OCI-LY1 (cell line): ENCODE data around the gene ATP8A2.

Source experiments
- H2AFZ ChIP-seq: fragments of 200-600 bp; sonication (generic), shearing (Covaris generic); 2 replicates; pipeline ENCODE4 v1.6.0; 2014; ENCODE audit warnings: antibody characterized with exemption, mild to moderate bottlenecking, low read length
- H3F3A ChIP-seq: fragments of 200-600 bp; sonication (generic), shearing (Covaris generic); 2 replicates; pipeline ENCODE4 v1.6.0; 2014; ENCODE audit warnings: mild to moderate bottlenecking, antibody characterized with exemption, low read length, moderate library complexity; ENCODE audit not compliant: insufficient read depth
- H3K27ac ChIP-seq: fragments of 200-600 bp; sonication (generic); 2 replicates; pipeline ENCODE4 v1.5.1; 2014; ENCODE audit warnings: low read length, mixed run types, mild to moderate bottlenecking, low read depth; ENCODE audit not compliant: poor library complexity, severe bottlenecking
- H3K27me3 ChIP-seq: fragments of 200-600 bp; sonication (generic); 2 replicates; pipeline ENCODE4 v1.6.0; 2014; ENCODE audit warnings: antibody characterized with exemption, mild to moderate bottlenecking, low read length, moderate library complexity; ENCODE audit not compliant: insufficient read depth
- H3K36me3 ChIP-seq: fragments of 200-600 bp; sonication (generic); 2 replicates; pipeline ENCODE4 v1.6.1; 2014; ENCODE audit warnings: mild to moderate bottlenecking, antibody characterized with exemption, low read length, moderate library complexity, mixed read lengths; ENCODE audit not compliant: insufficient read depth
- H3K4me1 ChIP-seq: fragments of 200-600 bp; sonication (generic); 2 replicates; pipeline ENCODE4 v1.5.1; 2014; ENCODE audit warnings: mild to moderate bottlenecking, low read length, moderate library complexity; ENCODE audit not compliant: insufficient read depth, severe bottlenecking
- H3K4me2 ChIP-seq: fragments of 200-600 bp; sonication (generic), shearing (Covaris generic); 2 replicates; pipeline ENCODE4 v1.6.1; 2014; ENCODE audit warnings: low read length
- H3K4me3 ChIP-seq: fragments of 200-600 bp; sonication (generic); 2 replicates; pipeline ENCODE4 v1.5.1; 2014; ENCODE audit warnings: low read length, low read depth, mild to moderate bottlenecking, mixed read lengths; ENCODE audit not compliant: poor library complexity, severe bottlenecking
- H3K79me2 ChIP-seq: fragments of 200-600 bp; shearing (Covaris generic); 2 replicates; pipeline ENCODE4 v1.6.1; 2016; ENCODE audit warnings: mixed run types, low read length, mixed read lengths; ENCODE audit not compliant: insufficient read depth
- H3K9ac ChIP-seq: fragments of 200-600 bp; sonication (generic), shearing (Covaris generic); 2 replicates; pipeline ENCODE4 v1.6.1; 2014; ENCODE audit warnings: mild to moderate bottlenecking, low read length, mixed read lengths
- H3K9me2 ChIP-seq: fragments of 200-600 bp; sonication (generic), shearing (Covaris generic); 2 replicates; pipeline ENCODE4 v1.6.1; 2014; ENCODE audit warnings: low read depth, mild to moderate bottlenecking, low read length, mixed read lengths
- H3K9me3 ChIP-seq: fragments of 200-600 bp; shearing (Covaris generic); 2 replicates; pipeline ENCODE4 v1.6.1; 2014; ENCODE audit warnings: low read length, mixed read lengths
- H4K20me1 ChIP-seq: fragments of 200-600 bp; sonication (generic), shearing (Covaris generic); 2 replicates; pipeline ENCODE4 v1.6.0; 2016; ENCODE audit warnings: mild to moderate bottlenecking, low read length; ENCODE audit not compliant: insufficient read depth
- EZH2 ChIP-seq: fragments of 200-600 bp; sonication (generic), shearing (Covaris generic); IDR thresholded peaks from 2 replicates; pipeline ENCODE4 v1.8.0; 2017; ENCODE audit warnings: borderline replicate concordance, mixed run types, mild to moderate bottlenecking, antibody characterized with exemption, low read length, moderate library complexity, mixed read lengths
- TF ChIP-seq, protein P1 (sequence below): fragments of 200-600 bp; sonication (generic), shearing (Covaris generic); IDR thresholded peaks from 2 replicates; pipeline ENCODE4 v1.5.1; 2017; ENCODE audit warnings: mild to moderate bottlenecking, antibody characterized with exemption, low read length, moderate library complexity, mixed read lengths

Gene ATP8A2

DNA sequence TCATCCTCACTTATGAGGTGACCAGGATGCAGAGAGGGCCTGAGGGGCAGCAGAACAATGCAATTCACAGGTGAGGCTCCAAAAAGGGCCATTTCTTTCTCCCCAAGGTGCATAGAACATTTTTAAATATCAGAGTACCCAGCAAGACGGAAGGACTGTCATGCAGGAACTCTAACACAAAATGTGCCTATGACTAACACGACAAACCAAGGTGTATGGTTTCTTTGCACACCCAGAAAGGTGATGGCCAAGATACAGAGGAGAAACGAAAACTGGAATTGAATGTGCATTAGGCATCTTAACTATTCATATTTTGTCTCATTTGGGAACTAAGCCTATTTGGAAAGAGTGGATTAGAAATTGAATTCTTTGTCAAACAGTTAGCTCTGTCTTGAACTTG is 650.2 kb downstream of the ATP8A2 start:
- H3F3A ChIP-seq, result no peaks in the 10 kb centered on the region
- no peaks in the 10 kb centered on the region for H3K9me2 ChIP-seq
- H3K27ac ChIP-seq, result no peak overlapping the region
- no peak overlapping the region for H3K4me3 ChIP-seq
- H3K9ac ChIP-seq, result no peak overlapping the region
- no peaks in the 10 kb centered on the region for H3K4me1 ChIP-seq
- H3K36me3 ChIP-seq, result no peaks in the 10 kb centered on the region
- H3K27me3 ChIP-seq, result no peaks in the 10 kb centered on the region; the same call in 1 of the 2 replicates
- no peak overlapping the region for H2AFZ ChIP-seq
- no peak for TF ChIP-seq EZH2
- TF ChIP-seq, protein P1, sequence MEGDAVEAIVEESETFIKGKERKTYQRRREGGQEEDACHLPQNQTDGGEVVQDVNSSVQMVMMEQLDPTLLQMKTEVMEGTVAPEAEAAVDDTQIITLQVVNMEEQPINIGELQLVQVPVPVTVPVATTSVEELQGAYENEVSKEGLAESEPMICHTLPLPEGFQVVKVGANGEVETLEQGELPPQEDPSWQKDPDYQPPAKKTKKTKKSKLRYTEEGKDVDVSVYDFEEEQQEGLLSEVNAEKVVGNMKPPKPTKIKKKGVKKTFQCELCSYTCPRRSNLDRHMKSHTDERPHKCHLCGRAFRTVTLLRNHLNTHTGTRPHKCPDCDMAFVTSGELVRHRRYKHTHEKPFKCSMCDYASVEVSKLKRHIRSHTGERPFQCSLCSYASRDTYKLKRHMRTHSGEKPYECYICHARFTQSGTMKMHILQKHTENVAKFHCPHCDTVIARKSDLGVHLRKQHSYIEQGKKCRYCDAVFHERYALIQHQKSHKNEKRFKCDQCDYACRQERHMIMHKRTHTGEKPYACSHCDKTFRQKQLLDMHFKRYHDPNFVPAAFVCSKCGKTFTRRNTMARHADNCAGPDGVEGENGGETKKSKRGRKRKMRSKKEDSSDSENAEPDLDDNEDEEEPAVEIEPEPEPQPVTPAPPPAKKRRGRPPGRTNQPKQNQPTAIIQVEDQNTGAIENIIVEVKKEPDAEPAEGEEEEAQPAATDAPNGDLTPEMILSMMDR, result no peak
- H3K79me2 ChIP-seq, result no peaks in the 10 kb centered on the region
- H3K9me3 ChIP-seq, result no peaks in the 10 kb centered on the region
- no peaks in the 10 kb centered on the region for H4K20me1 ChIP-seq
- no peak overlapping the region for H3K4me2 ChIP-seq

DNA sequence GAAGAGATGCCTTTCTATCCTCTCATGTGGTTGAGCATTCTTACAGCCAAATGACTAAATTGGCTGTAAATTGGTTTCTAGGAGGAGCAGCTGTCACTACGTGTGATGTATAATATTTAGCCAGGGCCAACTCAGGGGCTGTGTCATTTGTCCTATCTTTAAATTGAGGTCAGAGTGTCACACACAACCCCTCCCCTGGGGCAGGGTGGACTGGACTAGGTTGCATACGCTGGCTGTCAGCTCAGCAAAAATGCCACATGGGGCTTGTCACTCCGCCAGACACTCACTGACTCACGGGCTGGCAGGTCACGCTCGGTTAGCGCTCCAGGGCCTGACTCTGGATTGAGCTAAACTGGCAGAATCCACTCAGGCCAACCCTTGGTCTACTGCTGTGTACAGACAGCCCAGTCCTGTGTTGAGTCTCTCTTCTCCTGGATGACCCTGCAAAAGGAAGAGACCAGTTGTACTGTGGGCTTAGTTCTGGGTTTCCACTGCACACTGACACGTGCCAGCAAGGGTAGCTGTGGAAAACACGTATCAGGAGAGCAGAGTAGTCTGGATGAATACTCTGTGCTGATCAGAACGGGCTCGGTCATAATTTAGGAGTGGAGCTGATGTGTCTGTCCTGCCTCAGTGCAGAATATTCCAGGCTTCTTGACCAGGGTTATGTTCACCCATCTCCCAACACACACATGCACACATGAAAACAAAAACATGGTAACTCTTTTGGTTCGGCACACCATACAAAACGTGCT is 650.9 kb downstream of the ATP8A2 start:
- Histone ChIP-seq H3K27me3 (no peaks in the 10 kb centered on the region; the same call in 1 of the 2 replicates), H3F3A (no peaks in the 10 kb centered on the region), H3K79me2 (no peaks in the 10 kb centered on the region), H3K9ac (no peak overlapping the region), H3K27ac (no peak overlapping the region), H3K36me3 (no peaks in the 10 kb centered on the region), H3K9me3 (no peaks in the 10 kb centered on the region), H3K4me2 (no peak overlapping the region), H4K20me1 (no peaks in the 10 kb centered on the region), H3K4me3 (no peak overlapping the region), H2AFZ (no peak overlapping the region), H3K9me2 (no peaks in the 10 kb centered on the region), H3K4me1 (no peaks in the 10 kb centered on the region)
- TF ChIP-seq EZH2, result no peak
- TF ChIP-seq, protein P1, result no peak

DNA sequence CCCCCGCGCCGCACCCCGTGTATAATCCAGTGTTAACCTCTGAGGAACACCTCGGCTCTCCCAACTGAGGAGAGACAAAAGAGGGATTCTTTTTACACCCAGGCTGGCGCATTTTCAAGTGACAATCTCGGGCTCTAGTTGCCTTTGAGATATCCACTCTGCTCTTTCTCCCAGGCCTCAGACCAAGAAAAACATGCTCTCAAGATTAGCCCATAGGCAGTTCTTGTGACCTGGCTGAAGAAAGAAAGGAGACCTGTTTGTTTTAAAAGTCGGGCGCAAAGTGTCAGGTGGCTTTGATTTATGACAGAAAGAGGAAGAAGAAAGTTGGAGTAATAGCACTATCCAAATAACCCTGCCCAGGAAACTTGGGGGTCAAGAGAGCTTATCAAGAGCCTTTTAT is 652.8 kb downstream of the ATP8A2 start:
- H3K27ac ChIP-seq, result no peak overlapping the region
- H3K4me2 ChIP-seq, result no peak overlapping the region
- no peak overlapping the region for H2AFZ ChIP-seq
- H3F3A ChIP-seq, result no peaks in the 10 kb centered on the region
- H4K20me1 ChIP-seq, result no peaks in the 10 kb centered on the region
- no peaks in the 10 kb centered on the region for H3K9me3 ChIP-seq
- no peaks in the 10 kb centered on the region for H3K4me1 ChIP-seq
- no peak overlapping the region for H3K9ac ChIP-seq
- TF ChIP-seq, protein P1, result no peak
- TF ChIP-seq EZH2, result no peak
- no peaks in the 10 kb centered on the region for H3K79me2 ChIP-seq
- H3K27me3 ChIP-seq, result no peaks in the 10 kb centered on the region; the same call in 1 of the 2 replicates
- no peaks in the 10 kb centered on the region for H3K9me2 ChIP-seq
- no peaks in the 10 kb centered on the region for H3K36me3 ChIP-seq
- no peak overlapping the region for H3K4me3 ChIP-seq
